GM06990 (cell line): Measurements from ENCODE around the gene ACOT12.

Experiments used
- DNase-seq: peaks from one replicate; pipeline ENCODE4 v3.0.0-alpha.2; 2011; ENCODE audit not compliant: insufficient read length; ENCODE audit errors: extremely low read depth
- H3K27me3 ChIP-seq: replicated peaks from 2 replicates; pipeline ENCODE4 v1.6.0; 2011; ENCODE audit warnings: low read length; ENCODE audit not compliant: control insufficient read depth, insufficient read depth
- H3K36me3 ChIP-seq: 2 replicates; pipeline ENCODE4 v1.5.1; 2011; ENCODE audit warnings: low read length; ENCODE audit not compliant: control insufficient read depth, insufficient read depth
- H3K4me3 ChIP-seq: replicated peaks from 2 replicates; pipeline ENCODE4 v1.5.1; 2011; ENCODE audit warnings: low read depth, mild to moderate bottlenecking, control low read depth, low read length
- TF ChIP-seq, protein P1 (sequence below): IDR thresholded peaks from 2 replicates; pipeline ENCODE4 v1.5.1; 2011; ENCODE audit warnings: low read length, control low read depth, mild to moderate bottlenecking, inconsistent platforms; ENCODE audit not compliant: insufficient read depth, poor library complexity, severe bottlenecking

The ACOT12 gene

GRCh38 chr5:81337803-81338202 lies 56.1 kb downstream of the ACOT12 start:
- Histone ChIP-seq H3K27me3 (no peaks in the 10 kb centered on the region), H3K4me3 (no peak overlapping the region), H3K36me3 (no peaks in the 10 kb centered on the region)
- no peak for DNase-seq
- TF ChIP-seq, protein P1, sequence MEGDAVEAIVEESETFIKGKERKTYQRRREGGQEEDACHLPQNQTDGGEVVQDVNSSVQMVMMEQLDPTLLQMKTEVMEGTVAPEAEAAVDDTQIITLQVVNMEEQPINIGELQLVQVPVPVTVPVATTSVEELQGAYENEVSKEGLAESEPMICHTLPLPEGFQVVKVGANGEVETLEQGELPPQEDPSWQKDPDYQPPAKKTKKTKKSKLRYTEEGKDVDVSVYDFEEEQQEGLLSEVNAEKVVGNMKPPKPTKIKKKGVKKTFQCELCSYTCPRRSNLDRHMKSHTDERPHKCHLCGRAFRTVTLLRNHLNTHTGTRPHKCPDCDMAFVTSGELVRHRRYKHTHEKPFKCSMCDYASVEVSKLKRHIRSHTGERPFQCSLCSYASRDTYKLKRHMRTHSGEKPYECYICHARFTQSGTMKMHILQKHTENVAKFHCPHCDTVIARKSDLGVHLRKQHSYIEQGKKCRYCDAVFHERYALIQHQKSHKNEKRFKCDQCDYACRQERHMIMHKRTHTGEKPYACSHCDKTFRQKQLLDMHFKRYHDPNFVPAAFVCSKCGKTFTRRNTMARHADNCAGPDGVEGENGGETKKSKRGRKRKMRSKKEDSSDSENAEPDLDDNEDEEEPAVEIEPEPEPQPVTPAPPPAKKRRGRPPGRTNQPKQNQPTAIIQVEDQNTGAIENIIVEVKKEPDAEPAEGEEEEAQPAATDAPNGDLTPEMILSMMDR, result no peak

DNA sequence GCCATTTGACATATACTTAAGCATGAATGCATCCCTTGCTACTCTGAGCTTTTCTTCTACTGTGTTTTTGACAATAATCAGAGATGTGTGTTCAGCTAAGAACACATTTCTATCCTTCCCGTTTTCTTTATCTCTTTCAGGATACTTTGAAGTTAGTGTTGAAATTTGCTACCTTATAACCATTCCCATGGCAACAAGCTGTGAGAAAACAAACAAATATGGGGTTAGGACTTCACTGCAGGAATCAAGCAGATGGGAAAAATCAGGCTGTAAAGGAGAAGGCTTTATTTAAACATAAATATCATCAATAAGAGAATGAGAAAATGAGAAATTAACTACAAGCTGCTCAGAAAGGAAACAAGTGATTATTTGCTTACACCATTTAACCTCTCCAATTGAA lies 57.4 kb downstream of the ACOT12 start:
- Histone ChIP-seq H3K36me3 (no peaks in the 10 kb centered on the region), H3K4me3 (no peak overlapping the region), H3K27me3 (no peaks in the 10 kb centered on the region)
- TF ChIP-seq, protein P1, result no peak
- no peak for DNase-seq

GRCh38 chr5:81335946-81336345 lies 58.0 kb downstream of the ACOT12 start:
- Histone ChIP-seq H3K27me3 (no peaks in the 10 kb centered on the region), H3K4me3 (no peak overlapping the region), H3K36me3 (no peaks in the 10 kb centered on the region)
- TF ChIP-seq, protein P1, result no peak
- DNase-seq, result no peak

- TF ChIP-seq, protein P1, result no peak
- DNase-seq, result no peak
- Histone ChIP-seq H3K4me3 (no peak overlapping the region), H3K27me3 (no peaks in the 10 kb centered on the region), H3K36me3 (no peaks in the 10 kb centered on the region)
Observed at GRCh38 chr5:81334304-81335061, 59.5 kb downstream of the ACOT12 start.

- Histone ChIP-seq H3K36me3 (no peaks in the 10 kb centered on the region), H3K4me3 (no peak overlapping the region), H3K27me3 (no peaks in the 10 kb centered on the region)
- TF ChIP-seq, protein P1, result no peak
- no peak for DNase-seq
Observed at GRCh38 chr5:81326554-81326953, 67.4 kb downstream of the ACOT12 start.
